Measurements from ENCODE around the gene EID2B.
A peak's percentile ranks its signal among the peaks of the same experiment; 100 is the strongest.

Gene EID2B

GRCh38 chr19:39543477-39543857, 10.8 kb upstream of the EID2B start:
- H3K27me3 Mint-ChIP-seq = no peaks in the 10 kb centered on the region
- peaks cover 68% of the 10 kb centered on the region for H3K4me1 Mint-ChIP-seq (ENCODE audit: low read depth)
- no peak overlapping the region for H3K4me3 Mint-ChIP-seq
- no peaks in the 10 kb centered on the region for H3K9me3 Mint-ChIP-seq (ENCODE audit: low read depth)
- H3K36me3 Mint-ChIP-seq = no peaks in the 10 kb centered on the region
- H3K27ac Mint-ChIP-seq = peak overlapping the region; percentile 12

GRCh38 chr19:39542206-39542605, 9.6 kb upstream of the EID2B start:
- peaks cover 4% of the 10 kb centered on the region for H3K36me3 Mint-ChIP-seq
- no peak overlapping the region for H3K4me3 Mint-ChIP-seq
- H3K27ac Mint-ChIP-seq = no peak overlapping the region
- H3K9me3 Mint-ChIP-seq (ENCODE audit: low read depth) = no peaks in the 10 kb centered on the region
- peaks cover 78% of the 10 kb centered on the region for H3K4me1 Mint-ChIP-seq (ENCODE audit: low read depth)
- no peaks in the 10 kb centered on the region for H3K27me3 Mint-ChIP-seq

- Mint-ChIP-seq H3K27ac (peak overlapping the region; percentile 96), H3K36me3 (peaks cover 4% of the 10 kb centered on the region), H3K4me1 (ENCODE audit: low read depth) (peaks cover 72% of the 10 kb centered on the region), H3K9me3 (ENCODE audit: low read depth) (no peaks in the 10 kb centered on the region), H3K4me3 (peak overlapping the region; percentile 96), H3K27me3 (no peaks in the 10 kb centered on the region)
Measured at GRCh38 chr19:39540333-39540673, 7.7 kb upstream of the EID2B start.

- peak within 1 kb of the TSS; percentile 96 for H3K27ac Mint-ChIP-seq
- peaks cover 67% of the 10 kb centered on the region for H3K4me1 Mint-ChIP-seq (ENCODE audit: low read depth)
Measured at GRCh38 chr19:39539518-39540332, 7.1 kb upstream of the EID2B start, which contains the start of gene EID2. Gene EID2 (minus strand): TSS chr19:39540161. CDS start chr19:39540079, 82 bp downstream.

GRCh38 chr19:39539165-39539517, 6.5 kb upstream of the EID2B start:
- Mint-ChIP-seq H3K27me3 (no peaks in the 10 kb centered on the region), H3K4me1 (ENCODE audit: low read depth) (peaks cover 61% of the 10 kb centered on the region), H3K27ac (peak overlapping the region; percentile 96), H3K9me3 (ENCODE audit: low read depth) (no peaks in the 10 kb centered on the region), H3K36me3 (peaks cover 4% of the 10 kb centered on the region), H3K4me3 (peak overlapping the region; percentile 97)

More at GRCh38 chr19:39539518-39540332, 7.1 kb upstream of the EID2B start, which contains the start of gene EID2:
- peaks cover 4% of the 10 kb centered on the region for H3K36me3 Mint-ChIP-seq
- no peaks in the 10 kb centered on the region for H3K27me3 Mint-ChIP-seq
- peak within 1 kb of the TSS; percentile 97 for H3K4me3 Mint-ChIP-seq
- no peaks in the 10 kb centered on the region for H3K9me3 Mint-ChIP-seq (ENCODE audit: low read depth)

GRCh38 chr19:39533791-39534190, 1.1 kb upstream of the EID2B start:
- peaks cover 36% of the 10 kb centered on the region for H3K4me1 Mint-ChIP-seq (ENCODE audit: low read depth)
- no peaks in the 10 kb centered on the region for H3K27me3 Mint-ChIP-seq
- H3K36me3 Mint-ChIP-seq = peaks cover 4% of the 10 kb centered on the region
- H3K27ac Mint-ChIP-seq = no peak overlapping the region
- no peak overlapping the region for H3K4me3 Mint-ChIP-seq
- H3K9me3 Mint-ChIP-seq (ENCODE audit: low read depth) = no peaks in the 10 kb centered on the region

- Mint-ChIP-seq H3K9me3 (ENCODE audit: low read depth) (no peaks in the 10 kb centered on the region), H3K4me1 (ENCODE audit: low read depth) (peaks cover 35% of the 10 kb centered on the region), H3K27ac (no peak overlapping the region), H3K36me3 (no peaks in the 10 kb centered on the region), H3K27me3 (no peaks in the 10 kb centered on the region), H3K4me3 (peak overlapping the region; percentile 91)
Measured at GRCh38 chr19:39533003-39533512, 406 bp upstream of the EID2B start.

- peak overlapping the region; percentile 91 for H3K4me3 Mint-ChIP-seq
- no peaks in the 10 kb centered on the region for H3K27me3 Mint-ChIP-seq
- H3K36me3 Mint-ChIP-seq = no peaks in the 10 kb centered on the region
- H3K27ac Mint-ChIP-seq = peak overlapping the region; percentile 55
- no peaks in the 10 kb centered on the region for H3K9me3 Mint-ChIP-seq (ENCODE audit: low read depth)
- peaks cover 23% of the 10 kb centered on the region for H3K4me1 Mint-ChIP-seq (ENCODE audit: low read depth)
Measured at GRCh38 chr19:39531834-39532232, 819 bp downstream of the EID2B start.

GRCh38 chr19:39525205-39525604, 7.4 kb downstream of the EID2B start:
- no peak overlapping the region for H3K27ac Mint-ChIP-seq
- no peaks in the 10 kb centered on the region for H3K27me3 Mint-ChIP-seq
- H3K9me3 Mint-ChIP-seq (ENCODE audit: low read depth) = no peaks in the 10 kb centered on the region
- H3K4me1 Mint-ChIP-seq (ENCODE audit: low read depth) = peaks cover 5% of the 10 kb centered on the region
- H3K36me3 Mint-ChIP-seq = no peaks in the 10 kb centered on the region
- no peak overlapping the region for H3K4me3 Mint-ChIP-seq

GRCh38 chr19:39524495-39524894, 8.2 kb downstream of the EID2B start:
- H3K4me1 Mint-ChIP-seq (ENCODE audit: low read depth) = peaks cover 5% of the 10 kb centered on the region
- no peaks in the 10 kb centered on the region for H3K36me3 Mint-ChIP-seq
- no peak overlapping the region for H3K4me3 Mint-ChIP-seq
- no peak overlapping the region for H3K27ac Mint-ChIP-seq
- H3K9me3 Mint-ChIP-seq (ENCODE audit: low read depth) = no peaks in the 10 kb centered on the region
- no peaks in the 10 kb centered on the region for H3K27me3 Mint-ChIP-seq

GRCh38 chr19:39520541-39521484, 11.8 kb downstream of the EID2B start:
- peaks cover 5% of the 10 kb centered on the region for H3K4me1 Mint-ChIP-seq (ENCODE audit: low read depth)
- H3K27me3 Mint-ChIP-seq = peaks cover 10% of the 10 kb centered on the region
- no peak overlapping the region for H3K27ac Mint-ChIP-seq
- H3K4me3 Mint-ChIP-seq = no peak overlapping the region
- H3K36me3 Mint-ChIP-seq = no peaks in the 10 kb centered on the region
- no peaks in the 10 kb centered on the region for H3K9me3 Mint-ChIP-seq (ENCODE audit: low read depth)

- H3K4me3 Mint-ChIP-seq = no peak overlapping the region
- H3K4me1 Mint-ChIP-seq (ENCODE audit: low read depth) = peaks cover 9% of the 10 kb centered on the region
- H3K9me3 Mint-ChIP-seq (ENCODE audit: low read depth) = no peaks in the 10 kb centered on the region
- H3K27me3 Mint-ChIP-seq = peaks cover 14% of the 10 kb centered on the region
- no peak overlapping the region for H3K27ac Mint-ChIP-seq
- no peaks in the 10 kb centered on the region for H3K36me3 Mint-ChIP-seq
Measured at GRCh38 chr19:39518975-39519374, 13.7 kb downstream of the EID2B start.

- Mint-ChIP-seq H3K27ac (no peak overlapping the region), H3K36me3 (no peaks in the 10 kb centered on the region), H3K4me1 (ENCODE audit: low read depth) (peaks cover 9% of the 10 kb centered on the region), H3K9me3 (ENCODE audit: low read depth) (no peaks in the 10 kb centered on the region), H3K27me3 (peaks cover 15% of the 10 kb centered on the region), H3K4me3 (no peak overlapping the region)
Measured at GRCh38 chr19:39518458-39518857, 14.2 kb downstream of the EID2B start.

- peaks cover 9% of the 10 kb centered on the region for H3K4me1 Mint-ChIP-seq (ENCODE audit: low read depth)
- H3K4me3 Mint-ChIP-seq = peak overlapping the region; percentile 38
- no peak overlapping the region for H3K27ac Mint-ChIP-seq
- H3K36me3 Mint-ChIP-seq = no peaks in the 10 kb centered on the region
- H3K9me3 Mint-ChIP-seq (ENCODE audit: low read depth) = no peaks in the 10 kb centered on the region
- peaks cover 19% of the 10 kb centered on the region for H3K27me3 Mint-ChIP-seq
Measured at GRCh38 chr19:39517432-39517831, 15.2 kb downstream of the EID2B start.

- Mint-ChIP-seq H3K27me3 (peaks cover 19% of the 10 kb centered on the region), H3K4me1 (ENCODE audit: low read depth) (peaks cover 9% of the 10 kb centered on the region), H3K4me3 (peak overlapping the region; percentile 79)
Measured at GRCh38 chr19:39516270-39516669, 16.4 kb downstream of the EID2B start.

More at GRCh38 chr19:39516270-39516669, 16.4 kb downstream of the EID2B start:
- Mint-ChIP-seq H3K36me3 (no peaks in the 10 kb centered on the region), H3K9me3 (ENCODE audit: low read depth) (no peaks in the 10 kb centered on the region), H3K27ac (peak overlapping the region; percentile 28)

All from activated naive CD8-positive, alpha-beta T cell (primary cell).